GM23338 (cell line): ENCODE results near the gene SH3PXD2B. TPM values are rescaled to one million over a fixed set of nuclear protein-coding genes. Genes with fewer than 3 reads are reported as not detected.
"Not testable (repeated sequence)": the region's sequence is repeated elsewhere in the genome, so short reads cannot be mapped to it uniquely, and the experiment has no call there.

Source experiments
- ATAC-seq: fragments of 200-7000 bp; cut with Tn5 transposase; 3 replicates; pipeline ENCODE4 v1.9.1; 2020
- DNase-seq: peaks from one replicate; pipeline ENCODE4 v3.0.0-alpha.2; 2015; ENCODE audit warnings: low spot score
- H2AFZ ChIP-seq: fragments of 200-600 bp; sonication (generic); 2 replicates; pipeline ENCODE4 v1.8.0; 2016; ENCODE audit warnings: antibody characterized with exemption, mild to moderate bottlenecking, moderate library complexity
- H3F3A ChIP-seq: fragments of 200-600 bp; sonication (generic); replicated peaks from 2 replicates; pipeline ENCODE4 v1.8.0; 2017; ENCODE audit warnings: antibody characterized with exemption, mixed run types, low read depth
- H3K27ac ChIP-seq: fragments of 200-600 bp; sonication (generic); 2 replicates; pipeline ENCODE4 v1.6.1; 2016; ENCODE audit warnings: low read depth
- H3K27me3 ChIP-seq: fragments of 200-600 bp; sonication (generic); 2 replicates; pipeline ENCODE4 v1.8.0; 2016; ENCODE audit warnings: mild to moderate bottlenecking, mixed run types, moderate library complexity; ENCODE audit not compliant: insufficient read depth
- H3K36me3 ChIP-seq: fragments of 200-600 bp; sonication (generic); 2 replicates; pipeline ENCODE4 v1.8.0; 2016; ENCODE audit warnings: mild to moderate bottlenecking; ENCODE audit not compliant: insufficient read depth
- H3K4me1 ChIP-seq: fragments of 200-600 bp; sonication (generic); 2 replicates; pipeline ENCODE4 v1.8.0; 2016; ENCODE audit warnings: mild to moderate bottlenecking, moderate library complexity; ENCODE audit not compliant: insufficient read depth
- H3K4me2 ChIP-seq: fragments of 200-600 bp; sonication (generic); 2 replicates; pipeline ENCODE4 v1.7.1; 2017; ENCODE audit warnings: mixed run types
- H3K4me3 ChIP-seq: fragments of 200-600 bp; sonication (generic); 2 replicates; pipeline ENCODE4 v1.6.1; 2016; ENCODE audit warnings: mixed run types
- H3K79me2 ChIP-seq: fragments of 200-600 bp; sonication (generic); replicated peaks from 2 replicates; pipeline ENCODE4 v1.8.0; 2017; ENCODE audit warnings: mild to moderate bottlenecking; ENCODE audit not compliant: insufficient read depth
- H3K9me2 ChIP-seq: fragments of 200-600 bp; sonication (generic); 2 replicates; pipeline ENCODE4 v1.8.0; 2017; ENCODE audit not compliant: insufficient read depth
- H4K20me1 ChIP-seq: fragments of 200-600 bp; sonication (generic); replicated peaks from 2 replicates; pipeline ENCODE4 v1.8.0; 2017; ENCODE audit warnings: mild to moderate bottlenecking; ENCODE audit not compliant: insufficient read depth
- H3K27ac Mint-ChIP-seq: 2 replicates; pipeline ENCODE4 v1.8.0; 2020; ENCODE audit warnings: inconsistent platforms, mild to moderate bottlenecking, moderate library complexity, mixed read lengths
- H3K27me3 Mint-ChIP-seq: 3 replicates; pipeline ENCODE4 v1.8.0; 2022; ENCODE audit warnings: low read depth, mild to moderate bottlenecking, moderate library complexity, mixed read lengths, inconsistent platforms; ENCODE audit not compliant: insufficient read depth, poor library complexity
- H3K36me3 Mint-ChIP-seq: 3 replicates; pipeline ENCODE4 v1.8.0; 2021; ENCODE audit warnings: low read depth, mild to moderate bottlenecking, inconsistent platforms, moderate library complexity, mixed read lengths
- H3K4me1 Mint-ChIP-seq: 3 replicates; pipeline ENCODE4 v1.8.0; 2020; ENCODE audit warnings: mild to moderate bottlenecking, inconsistent platforms, mixed read lengths
- H3K4me3 Mint-ChIP-seq: 3 replicates; pipeline ENCODE4 v1.8.0; 2021; ENCODE audit warnings: moderate library complexity, mild to moderate bottlenecking, inconsistent platforms, mixed read lengths
- H3K9me3 Mint-ChIP-seq: 3 replicates; pipeline ENCODE4 v1.8.0; 2020; ENCODE audit warnings: moderate library complexity, mild to moderate bottlenecking, inconsistent platforms, mixed read lengths
- CREB1 ChIP-seq: fragments of 250-450 bp; sonication (Bioruptor Pico); IDR thresholded peaks from 2 replicates; pipeline ENCODE4 v1.5.0; 2020; ENCODE audit warnings: low read depth, mild to moderate bottlenecking, moderate library complexity
- ETS1 ChIP-seq: IDR thresholded peaks from 2 replicates; pipeline ENCODE4 v1.6.1; 2016; ENCODE audit warnings: antibody characterized with exemption
- JUNB ChIP-seq: IDR thresholded peaks from one replicate; pipeline ENCODE4 v1.6.1; 2016; ENCODE audit warnings: antibody characterized with exemption; ENCODE audit not compliant: unreplicated experiment
- NANOG ChIP-seq: IDR thresholded peaks from 2 replicates; pipeline ENCODE4 v1.6.1; 2016; ENCODE audit warnings: antibody characterized with exemption, borderline replicate concordance
- ZNF462 ChIP-seq: fragments of 250-450 bp; sonication (Bioruptor Pico); IDR thresholded peaks from 2 replicates; pipeline ENCODE4 v1.5.0; 2020; ENCODE audit warnings: mild to moderate bottlenecking, moderate library complexity
- polyA plus RNA-seq: library from polyadenylated mRNA; unstranded; fragments of >200 nt; fragmentation: Nextera tagmentation; extraction: Ambion mirVana; gene quantifications from 2 replicates; pipeline ENCODE4 v1.2.1, GENCODE V29; 2016
- total RNA-seq: library from RNA; depleted of rRNA; stranded (reverse); fragments of >200 nt; shearing (Covaris generic); gene quantifications from 2 replicates; pipeline ENCODE4 v1.2.3, GENCODE V29; 2014

The SH3PXD2B gene
- total and polyA plus RNA-seq, 2 experiments from 2014 or later = 40.2 to 52.5 TPM

GRCh38 chr5:172402531-172403188 is 51.7 kb downstream of the SH3PXD2B start (continued):
- no peak for TF ChIP-seq ZNF462

GRCh38 chr5:172402031-172402430 is 52.3 kb downstream of the SH3PXD2B start:
- Histone ChIP-seq H3K4me1 (peaks cover 34% of the 10 kb centered on the region), H3K4me2 (peak overlapping the region; percentile 19; the same call in 1 of the 2 replicates), H3K27ac (peak overlapping the region; percentile 89)
- not testable (repeated sequence) for H3K36me3 ChIP-seq, H3K27me3 ChIP-seq, H3F3A ChIP-seq, H3K27me3 Mint-ChIP-seq, H3K79me2 ChIP-seq, H4K20me1 ChIP-seq, H3K9me2 ChIP-seq, H3K4me3 ChIP-seq, H2AFZ ChIP-seq
- Mint-ChIP-seq H3K9me3 (peaks cover 15% of the 10 kb centered on the region), H3K4me1 (peaks cover 57% of the 10 kb centered on the region), H3K36me3 (peaks cover 69% of the 10 kb centered on the region), H3K4me3 (peak overlapping the region; percentile 19; the same call in 2 of the 3 replicates), H3K27ac (peak overlapping the region; percentile 94)
- peak; percentile 28 for ATAC-seq
- peak; percentile 30 for DNase-seq

GRCh38 chr5:172399826-172400225 is 54.5 kb downstream of the SH3PXD2B start:
- Histone ChIP-seq H3F3A (peaks cover 4% of the 10 kb centered on the region; the same call in 1 of the 2 replicates), H3K27me3 (no peaks in the 10 kb centered on the region), H3K9me2 (peaks cover 4% of the 10 kb centered on the region; the same call in 1 of the 2 replicates), H3K27ac (no peak overlapping the region), H3K79me2 (no peaks in the 10 kb centered on the region), H3K4me3 (no peak overlapping the region), H3K4me2 (no peak overlapping the region), H3K36me3 (peaks cover 6% of the 10 kb centered on the region; the same call in 1 of the 2 replicates), H4K20me1 (no peaks in the 10 kb centered on the region), H3K4me1 (peaks cover 37% of the 10 kb centered on the region), H2AFZ (no peak overlapping the region)
- Mint-ChIP-seq H3K27me3 (peaks cover 10% of the 10 kb centered on the region), H3K9me3 (peaks cover 28% of the 10 kb centered on the region), H3K36me3 (peaks cover 80% of the 10 kb centered on the region), H3K27ac (peak overlapping the region; percentile 45), H3K4me3 (no peak overlapping the region), H3K4me1 (peaks cover 67% of the 10 kb centered on the region)
- ATAC-seq (no peak), DNase-seq (no peak)
- TF ChIP-seq JUNB (no peak), NANOG (no peak), ETS1 (no peak), CREB1 (no peak)
